ENCODE data around the gene SIRT5. TPM values are rescaled to one million over a fixed set of nuclear protein-coding genes. Genes with fewer than 3 reads are reported as not detected.

SIRT5 gene
- total RNA-seq, 1 experiment from 2014 or later = 14.3 TPM

DNA sequence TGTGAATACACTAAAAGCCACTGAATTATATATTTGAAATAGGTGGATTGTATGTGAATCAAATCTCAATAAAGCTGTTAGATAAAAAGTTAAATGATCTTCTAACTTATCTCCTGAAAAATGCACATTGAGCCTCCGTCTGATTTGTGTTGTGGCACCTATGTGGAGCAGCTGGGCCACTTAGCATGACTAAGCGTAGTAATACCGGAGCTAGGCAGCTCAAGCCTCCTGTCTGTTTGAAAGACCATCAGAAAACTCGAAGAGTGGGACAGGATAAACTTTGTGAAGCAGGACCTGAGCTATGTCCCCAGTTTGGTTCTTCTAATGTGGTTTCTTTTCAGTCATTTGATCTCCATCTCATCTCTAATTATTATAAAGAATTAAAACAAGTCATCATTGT lies 29.7 kb downstream of the SIRT5 start:
- Histone ChIP-seq H2BK20ac (ENCODE audit: low read depth, low read length, poor library complexity, severe bottlenecking) (no peak overlapping the region), H2BK12ac (ENCODE audit: insufficient read length, low read depth, low read length) (no peak overlapping the region), H3K79me2 (ENCODE audit: insufficient read depth, low read length) (no peaks in the 10 kb centered on the region), H3K9ac (ENCODE audit: extremely low read depth, insufficient read length, low read length) (no peak overlapping the region), H2BK5ac (ENCODE audit: insufficient read length, low read length) (no peak overlapping the region), H4K8ac (replicated peaks; ENCODE audit: insufficient read length, low read depth, low read length) (no peak overlapping the region), H3K23me2 (ENCODE audit: insufficient read length, low read depth, low read length, poor library complexity, severe bottlenecking) (no peaks in the 10 kb centered on the region), H3K23ac (ENCODE audit: insufficient read length, low read depth, low read length) (no peak overlapping the region), H3K4me2 (ENCODE audit: insufficient read depth, insufficient read length, low read length) (no peak overlapping the region), H3K56ac (ENCODE audit: insufficient read length, low read depth, low read length) (no peak overlapping the region), H3K14ac (ENCODE audit: insufficient read depth, low read length) (no peak overlapping the region), H2BK120ac (ENCODE audit: low read depth, low read length, poor library complexity, severe bottlenecking) (no peak overlapping the region), H3K79me1 (ENCODE audit: insufficient read depth, low read depth, low read length, poor library complexity, severe bottlenecking) (no peaks in the 10 kb centered on the region), H3K9me3 (ENCODE audit: control insufficient read depth, low read depth, low read length) (no peaks in the 10 kb centered on the region), H3K27me3 (ENCODE audit: insufficient read depth, low read length) (no peaks in the 10 kb centered on the region), H2AK5ac (ENCODE audit: insufficient read length, low read length) (no peak overlapping the region), H3K4ac (ENCODE audit: low read depth, low read length) (no peak overlapping the region), H3K4me1 (ENCODE audit: insufficient read depth, low read length) (no peaks in the 10 kb centered on the region), H2AFZ (ENCODE audit: low read length) (no peak overlapping the region), H2BK15ac (ENCODE audit: low read depth, low read length) (no peak overlapping the region), H4K91ac (ENCODE audit: insufficient read length, low read depth, low read length) (no peak overlapping the region), H3T11ph (ENCODE audit: low read length) (no peak overlapping the region), H3K27ac (ENCODE audit: insufficient read length, low read depth, low read length) (no peak overlapping the region), H3K18ac (ENCODE audit: insufficient read length, low read depth, low read length) (no peak overlapping the region), H4K5ac (ENCODE audit: insufficient read length, low read depth, low read length) (no peak overlapping the region), H4K20me1 (ENCODE audit: control insufficient read depth, insufficient read depth, insufficient read length) (no peaks in the 10 kb centered on the region)
- Mint-ChIP-seq H3K4me1 (peaks cover under 1 to 2% of the 10 kb centered on the region in 2 experiments; a peak in 1 of 4 replicates), H3K4me3 (no peak overlapping the region), H3K9me3 (peaks cover 0 to 2% of the 10 kb centered on the region in 2 experiments; a peak in 2 of 5 replicates), H3K27me3 (ENCODE audit: low read depth) (no peaks in the 10 kb centered on the region), H3K27ac (peak overlapping the region in 1 of 3 experiments; percentile 56; a peak in 1 of 7 replicates), H3K36me3 (ENCODE audit: insufficient read depth in 1 of 3, low read depth in 3 of 3) (peaks cover 14 to 50% (median 46%) of the 10 kb centered on the region in 3 experiments; a peak in 6 of 7 replicates)
- no peak for DNase-seq
- TF ChIP-seq, protein P1, sequence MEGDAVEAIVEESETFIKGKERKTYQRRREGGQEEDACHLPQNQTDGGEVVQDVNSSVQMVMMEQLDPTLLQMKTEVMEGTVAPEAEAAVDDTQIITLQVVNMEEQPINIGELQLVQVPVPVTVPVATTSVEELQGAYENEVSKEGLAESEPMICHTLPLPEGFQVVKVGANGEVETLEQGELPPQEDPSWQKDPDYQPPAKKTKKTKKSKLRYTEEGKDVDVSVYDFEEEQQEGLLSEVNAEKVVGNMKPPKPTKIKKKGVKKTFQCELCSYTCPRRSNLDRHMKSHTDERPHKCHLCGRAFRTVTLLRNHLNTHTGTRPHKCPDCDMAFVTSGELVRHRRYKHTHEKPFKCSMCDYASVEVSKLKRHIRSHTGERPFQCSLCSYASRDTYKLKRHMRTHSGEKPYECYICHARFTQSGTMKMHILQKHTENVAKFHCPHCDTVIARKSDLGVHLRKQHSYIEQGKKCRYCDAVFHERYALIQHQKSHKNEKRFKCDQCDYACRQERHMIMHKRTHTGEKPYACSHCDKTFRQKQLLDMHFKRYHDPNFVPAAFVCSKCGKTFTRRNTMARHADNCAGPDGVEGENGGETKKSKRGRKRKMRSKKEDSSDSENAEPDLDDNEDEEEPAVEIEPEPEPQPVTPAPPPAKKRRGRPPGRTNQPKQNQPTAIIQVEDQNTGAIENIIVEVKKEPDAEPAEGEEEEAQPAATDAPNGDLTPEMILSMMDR (conservative IDR thresholded peaks at IDR 0.05) = no peak
- no CpG with 5 or more reads among the region's 4 CpGs for WGBS (ENCODE audit: extremely low coverage, insufficient read length, low lambda C conversion rate)
